Sigmoid colon (tissue), 7 donors: ENCODE results near the gene ABCC4. TPM values are rescaled to one million over a fixed set of nuclear protein-coding genes. Genes with fewer than 3 reads are reported as not detected.

Experiments
- DNase-seq: peaks from one replicate; pipeline ENCODE4 v3.0.0-alpha.2; 2019
- H3K27ac ChIP-seq, 4 donors: fragments of 200-600 bp; sonication (generic); one replicate each; pipeline ENCODE4 v1.5.1; 2016 to 2019; ENCODE audit warnings: mild to moderate bottlenecking in 1 of 4
- H3K27me3 ChIP-seq, 3 donors: fragments of 200-600 bp; sonication (generic); one replicate each; pipeline ENCODE4 v1.5.1; 2019; ENCODE audit warnings: mild to moderate bottlenecking in 1 of 3
- H3K36me3 ChIP-seq, 4 donors: fragments of 200-600 bp; sonication (generic); one replicate each; pipeline ENCODE4 v1.5.1; 2016 to 2019
- H3K4me1 ChIP-seq, 4 donors: fragments of 200-600 bp; sonication (generic); one replicate each; pipeline ENCODE4 v1.5.1; 2017 to 2019
- H3K4me3 ChIP-seq, 4 donors: fragments of 200-600 bp; sonication (generic); one replicate each; pipeline ENCODE4 v1.5.1; 2017 to 2019; ENCODE audit warnings: mild to moderate bottlenecking in 2 of 4, moderate library complexity in 1 of 4
- H3K9me3 ChIP-seq, 4 donors: fragments of 200-600 bp in 3 of 4; sonication (generic) in 3 of 4; one replicate each; pipeline versions ENCODE4 v1.5.1 to v1.6.1; 2013 to 2019
- EP300 ChIP-seq, 4 donors: sonication (generic); formaldehyde crosslinking; IDR thresholded peaks; one replicate each; pipeline ENCODE4 v1.6.1; 2017; ENCODE audit warnings: antibody characterized with exemption in 4 of 4
- POLR2A ChIP-seq, 2 donors: fragments of 450-650 bp; IDR thresholded peaks; one replicate each; pipeline ENCODE4 v1.6.1; 2016; ENCODE audit warnings: antibody characterized with exemption in 2 of 2, mild to moderate bottlenecking in 2 of 2, moderate library complexity in 2 of 2
- POLR2AphosphoS5 ChIP-seq, 4 donors: sonication (generic); formaldehyde crosslinking; IDR thresholded peaks; one replicate each; pipeline ENCODE4 v1.6.1; 2017; ENCODE audit warnings: antibody characterized with exemption in 4 of 4
- WGBS, 2 donors: extraction: QIAGEN DNeasy Blood & Tissue Kit; methylation state at CpG; one replicate each; pipeline ENCODE4 v1.1.7; 2013; 5-methylcytosine and 5-hydroxymethylcytosine counted together
- intact Hi-C: fragments of 100-400 bp; cut with DNase I; formaldehyde crosslinking; loops from one replicate; pipeline ENCODE4 v1.15.1; 2023
- polyA plus RNA-seq, 3 donors: library from polyadenylated mRNA; stranded (reverse); fragments of 200-250 nt; gene quantifications; one replicate each; pipeline ENCODE4 v1.2.3, GENCODE V29; 2013
- total RNA-seq, 4 donors: library from RNA; depleted of rRNA; stranded (reverse); fragments of >200 nt; gene quantifications; one replicate each; pipeline ENCODE4 v1.1.0, GENCODE V29; 2016
- TF ChIP-seq, protein P1 (sequence below), 4 experiments: fragments of 450-650 bp in 3 of 4; fragments of 200-600 bp in 1 of 4; IDR thresholded peaks; one replicate each; pipeline ENCODE4 v1.5.1; 2016 to 2019; ENCODE audit warnings: antibody characterized with exemption in 4 of 4, mild to moderate bottlenecking in 3 of 4, moderate library complexity in 2 of 4
- donor health status: healthy with polysubstance abuse.
- donor health status: Bipolar disorder and iron deficiency.
- donor health status: healthy.

ABCC4 gene
- total and polyA plus RNA-seq, 7 donors, result 1.2 to 56.3 (median 24.3) TPM

DNA sequence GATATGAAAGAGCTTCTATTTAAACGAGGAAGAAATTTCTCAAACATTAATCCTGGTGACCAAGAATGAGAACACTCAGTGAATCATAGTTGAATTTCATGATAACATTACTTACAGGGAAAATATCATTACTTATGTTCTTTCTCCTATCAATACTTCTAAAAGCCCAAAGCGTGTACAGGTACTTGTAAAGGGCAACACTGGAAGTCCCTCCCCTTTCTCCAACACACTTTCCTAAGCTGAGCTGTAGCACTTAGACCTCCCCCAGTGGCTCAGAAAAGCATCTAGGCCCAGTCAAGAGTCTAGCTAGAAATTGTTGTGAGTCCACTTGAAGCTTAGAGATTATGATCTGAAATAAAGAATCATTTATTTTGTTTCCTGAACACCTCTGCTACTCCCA, 150.7 kb downstream of the ABCC4 start:
- Histone ChIP-seq H3K4me3 (no peak overlapping the region), H3K36me3 (peaks cover 0 to 9% (median 0%) of the 10 kb centered on the region in 4 donors), H3K9me3 (no peaks in the 10 kb centered on the region), H3K27me3 (no peaks in the 10 kb centered on the region), H3K4me1 (peaks cover 0 to 10% (median 0%) of the 10 kb centered on the region in 4 donors), H3K27ac (no peak overlapping the region)
- intact Hi-C loops, result no loop called here
- 51 to 71% methylated on average over 2 of the region's 2 CpGs for WGBS, 2 donors
- no peak for TF ChIP-seq EP300 (IDR thresholded peaks at IDR 0.05)
- TF ChIP-seq POLR2AphosphoS5 (IDR thresholded peaks at IDR 0.05), result no peak
- TF ChIP-seq, protein P1, sequence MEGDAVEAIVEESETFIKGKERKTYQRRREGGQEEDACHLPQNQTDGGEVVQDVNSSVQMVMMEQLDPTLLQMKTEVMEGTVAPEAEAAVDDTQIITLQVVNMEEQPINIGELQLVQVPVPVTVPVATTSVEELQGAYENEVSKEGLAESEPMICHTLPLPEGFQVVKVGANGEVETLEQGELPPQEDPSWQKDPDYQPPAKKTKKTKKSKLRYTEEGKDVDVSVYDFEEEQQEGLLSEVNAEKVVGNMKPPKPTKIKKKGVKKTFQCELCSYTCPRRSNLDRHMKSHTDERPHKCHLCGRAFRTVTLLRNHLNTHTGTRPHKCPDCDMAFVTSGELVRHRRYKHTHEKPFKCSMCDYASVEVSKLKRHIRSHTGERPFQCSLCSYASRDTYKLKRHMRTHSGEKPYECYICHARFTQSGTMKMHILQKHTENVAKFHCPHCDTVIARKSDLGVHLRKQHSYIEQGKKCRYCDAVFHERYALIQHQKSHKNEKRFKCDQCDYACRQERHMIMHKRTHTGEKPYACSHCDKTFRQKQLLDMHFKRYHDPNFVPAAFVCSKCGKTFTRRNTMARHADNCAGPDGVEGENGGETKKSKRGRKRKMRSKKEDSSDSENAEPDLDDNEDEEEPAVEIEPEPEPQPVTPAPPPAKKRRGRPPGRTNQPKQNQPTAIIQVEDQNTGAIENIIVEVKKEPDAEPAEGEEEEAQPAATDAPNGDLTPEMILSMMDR (IDR thresholded peaks at IDR 0.05), result no peak
- no peak for TF ChIP-seq POLR2A (IDR thresholded peaks at IDR 0.05)
- no peak for DNase-seq

- WGBS, 2 donors, result 45 to 65% methylated on average over 3 of the region's 3 CpGs
- peaks cover 0 to 5% (median 0%) of the 10 kb centered on the region in 4 donors for H3K36me3 ChIP-seq
- intact Hi-C loops, result no loop called here
- TF ChIP-seq POLR2AphosphoS5 (IDR thresholded peaks at IDR 0.05) (no peak), POLR2A (IDR thresholded peaks at IDR 0.05) (no peak), EP300 (IDR thresholded peaks at IDR 0.05) (no peak)
- TF ChIP-seq, protein P1 (IDR thresholded peaks at IDR 0.05), result no peak
- no peaks in the 10 kb centered on the region for H3K27me3 ChIP-seq
- H3K9me3 ChIP-seq, result no peaks in the 10 kb centered on the region
- peaks cover 0 to 10% (median 0%) of the 10 kb centered on the region in 4 donors for H3K4me1 ChIP-seq
- no peak overlapping the region for H3K4me3 ChIP-seq
- H3K27ac ChIP-seq, result no peak overlapping the region
- DNase-seq, result no peak
Measured at GRCh38 chr13:95146486-95146885, 154.8 kb downstream of the ABCC4 start.

GRCh38 chr13:95145587-95145986, 155.7 kb downstream of the ABCC4 start:
- no peak for DNase-seq
- TF ChIP-seq EP300 (IDR thresholded peaks at IDR 0.05) (no peak), POLR2A (IDR thresholded peaks at IDR 0.05) (no peak), POLR2AphosphoS5 (IDR thresholded peaks at IDR 0.05) (no peak)
- TF ChIP-seq, protein P1 (IDR thresholded peaks at IDR 0.05), result no peak
- Histone ChIP-seq H3K27ac (no peak overlapping the region), H3K4me3 (no peak overlapping the region), H3K4me1 (peaks cover 0 to 10% (median 0%) of the 10 kb centered on the region in 4 donors), H3K36me3 (peaks cover 0 to 7% (median 0%) of the 10 kb centered on the region in 4 donors), H3K27me3 (no peaks in the 10 kb centered on the region), H3K9me3 (no peaks in the 10 kb centered on the region)
- WGBS, 2 donors, result 65 to 97% methylated on average over 3 of the region's 3 CpGs
- intact Hi-C loops, result no loop called here

GRCh38 chr13:95140502-95140901, 160.7 kb downstream of the ABCC4 start:
- H3K4me3 ChIP-seq, result no peak overlapping the region
- H3K27ac ChIP-seq, result no peak overlapping the region
- H3K27me3 ChIP-seq, result no peaks in the 10 kb centered on the region
- H3K9me3 ChIP-seq, result no peaks in the 10 kb centered on the region
- intact Hi-C loops, result no loop called here
- 94 to 96% methylated on average over 3 of the region's 3 CpGs for WGBS, 2 donors
- peaks cover 0 to 19% (median 4%) of the 10 kb centered on the region in 4 donors for H3K36me3 ChIP-seq
- H3K4me1 ChIP-seq, result no peaks in the 10 kb centered on the region
- no peak for TF ChIP-seq POLR2AphosphoS5 (IDR thresholded peaks at IDR 0.05)
- TF ChIP-seq, protein P1 (IDR thresholded peaks at IDR 0.05), result no peak
- no peak for TF ChIP-seq POLR2A (IDR thresholded peaks at IDR 0.05)
- no peak for TF ChIP-seq EP300 (IDR thresholded peaks at IDR 0.05)
- no peak for DNase-seq
